Measurements from ENCODE around the gene LPGAT1.
"Not testable (repeated sequence)": the region's sequence is repeated elsewhere in the genome, so short reads cannot be mapped to it uniquely, and the experiment has no call there.

GRCh38 chr1:211873731-211874130, 43.2 kb upstream of the LPGAT1 start:
- TF ChIP-seq JUN (IDR thresholded peaks at IDR 0.05; ENCODE audit: borderline replicate concordance, insufficient read depth, insufficient read length, low read depth); MAX (IDR thresholded peaks at IDR 0.05; ENCODE audit: insufficient read depth, insufficient read length); MYC (IDR thresholded peaks at IDR 0.05; ENCODE audit: low read depth, low read length); EZH2 (IDR thresholded peaks at IDR 0.05; ENCODE audit: borderline replicate concordance, low read depth, low read length, severe bottlenecking); POLR2A (IDR thresholded peaks at IDR 0.05; ENCODE audit: low read depth, low read length); POLR2AphosphoS5 (IDR thresholded peaks at IDR 0.05; ENCODE audit: insufficient read depth, low read depth, low read length): not testable (repeated sequence)
- TF ChIP-seq, protein P1, sequence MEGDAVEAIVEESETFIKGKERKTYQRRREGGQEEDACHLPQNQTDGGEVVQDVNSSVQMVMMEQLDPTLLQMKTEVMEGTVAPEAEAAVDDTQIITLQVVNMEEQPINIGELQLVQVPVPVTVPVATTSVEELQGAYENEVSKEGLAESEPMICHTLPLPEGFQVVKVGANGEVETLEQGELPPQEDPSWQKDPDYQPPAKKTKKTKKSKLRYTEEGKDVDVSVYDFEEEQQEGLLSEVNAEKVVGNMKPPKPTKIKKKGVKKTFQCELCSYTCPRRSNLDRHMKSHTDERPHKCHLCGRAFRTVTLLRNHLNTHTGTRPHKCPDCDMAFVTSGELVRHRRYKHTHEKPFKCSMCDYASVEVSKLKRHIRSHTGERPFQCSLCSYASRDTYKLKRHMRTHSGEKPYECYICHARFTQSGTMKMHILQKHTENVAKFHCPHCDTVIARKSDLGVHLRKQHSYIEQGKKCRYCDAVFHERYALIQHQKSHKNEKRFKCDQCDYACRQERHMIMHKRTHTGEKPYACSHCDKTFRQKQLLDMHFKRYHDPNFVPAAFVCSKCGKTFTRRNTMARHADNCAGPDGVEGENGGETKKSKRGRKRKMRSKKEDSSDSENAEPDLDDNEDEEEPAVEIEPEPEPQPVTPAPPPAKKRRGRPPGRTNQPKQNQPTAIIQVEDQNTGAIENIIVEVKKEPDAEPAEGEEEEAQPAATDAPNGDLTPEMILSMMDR (IDR thresholded peaks at IDR 0.05; ENCODE audit: extremely low read depth in 1 of 2, insufficient read depth in 1 of 2, low read depth in 1 of 2, low read length in 2 of 2) = not testable (repeated sequence)
